Measurements from ENCODE around the gene CBFA2T2. TPM values are rescaled to one million over a fixed set of nuclear protein-coding genes. Genes with fewer than 3 reads are reported as not detected.
A peak's percentile ranks its signal among the peaks of the same experiment; 100 is the strongest.
"Not testable (repeated sequence)": the region's sequence is repeated elsewhere in the genome, so short reads cannot be mapped to it uniquely, and the experiment has no call there.

The CBFA2T2 gene
- total RNA-seq, 2 donors from 2014 or later: 20.9 to 23.8 TPM

DNA sequence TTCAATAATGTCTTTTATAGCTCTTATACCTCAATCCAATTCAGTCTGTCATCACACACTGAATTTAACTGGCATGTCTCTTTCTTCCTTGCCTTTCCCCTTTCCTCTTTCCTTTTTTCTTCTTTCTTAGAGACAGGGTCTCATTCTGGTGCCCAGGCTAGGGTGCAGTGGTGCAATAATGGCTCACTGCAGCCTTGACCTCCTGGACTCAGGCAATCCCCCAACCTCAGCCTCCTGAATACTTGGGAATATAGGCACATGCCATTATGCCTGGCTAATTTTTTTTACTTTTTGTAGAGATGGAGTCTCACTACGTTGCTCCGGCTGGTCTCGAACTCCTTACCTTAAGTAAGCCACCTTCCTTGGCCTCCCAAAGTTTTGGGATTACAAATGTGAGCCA is 65.9 kb downstream of the CBFA2T2 start:
- no peak for DNase-seq
- no peaks in the 10 kb centered on the region for H3K4me1 ChIP-seq
- H3K36me3 ChIP-seq: no peaks in the 10 kb centered on the region
- TF ChIP-seq CTCF (IDR thresholded peaks at IDR 0.05): no peak
- intact Hi-C loops (cut with DNase I): no loop called here
- H3K27me3 ChIP-seq: no peaks in the 10 kb centered on the region
- no peak overlapping the region for H3K4me3 ChIP-seq
- no peaks in the 10 kb centered on the region for H3K9me3 ChIP-seq
- peak overlapping the region; percentile 48 for H3K27ac ChIP-seq
- no peak overlapping the region for H3K9ac ChIP-seq (ENCODE audit: low read depth in 2 of 2, low read length in 2 of 2)

GRCh38 chr20:33556246-33556645 is 66.3 kb downstream of the CBFA2T2 start:
- intact Hi-C loops (cut with DNase I): no loop called here
- Histone ChIP-seq H3K4me1 (no peaks in the 10 kb centered on the region), H3K36me3 (no peaks in the 10 kb centered on the region), H3K4me3 (no peak overlapping the region), H3K9ac (ENCODE audit: low read depth in 2 of 2, low read length in 2 of 2) (no peak overlapping the region), H3K27me3 (no peaks in the 10 kb centered on the region), H3K27ac (no peak overlapping the region), H3K9me3 (no peaks in the 10 kb centered on the region)
- TF ChIP-seq CTCF (IDR thresholded peaks at IDR 0.05): no peak
- DNase-seq: no peak

DNA sequence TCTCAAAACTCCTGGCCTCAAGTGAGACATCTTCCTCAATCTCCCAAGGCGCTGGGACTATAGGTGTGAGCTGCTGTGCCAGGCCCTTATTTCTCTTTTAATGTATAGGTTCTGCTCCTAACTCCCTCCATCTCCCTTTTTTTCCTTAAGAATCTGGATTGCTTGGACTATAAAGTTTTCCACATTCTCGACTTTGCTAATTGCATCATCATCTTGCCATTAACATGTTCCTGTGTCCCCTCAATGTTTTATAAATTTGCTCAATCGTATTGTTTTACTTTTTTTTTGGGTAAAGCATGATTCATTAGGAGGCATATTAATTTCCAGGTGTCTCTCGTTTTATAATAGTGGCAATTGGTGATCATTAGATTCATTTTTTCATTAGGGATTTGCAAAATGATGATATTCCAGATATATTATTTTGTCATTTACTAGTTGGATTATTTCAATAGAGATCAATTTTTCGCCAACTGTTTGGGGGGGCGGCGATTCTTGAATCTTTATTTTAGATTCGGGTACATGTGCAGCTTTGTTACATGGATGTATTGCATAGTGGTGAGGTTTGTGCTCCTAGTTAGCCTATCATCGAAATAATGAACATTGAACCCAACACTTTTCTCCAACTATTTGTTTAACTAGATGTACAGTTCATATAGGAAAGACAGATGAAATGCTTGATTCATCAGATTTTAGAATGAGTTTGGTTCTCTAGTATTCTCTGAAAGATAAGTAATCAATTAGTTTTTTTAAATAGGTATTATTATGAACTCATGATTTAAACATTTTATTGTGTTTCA is 68.7 kb downstream of the CBFA2T2 start:
- intact Hi-C loops (cut with DNase I): no loop called here
- no peaks in the 10 kb centered on the region for H3K9me3 ChIP-seq
- no peak for DNase-seq
- H3K36me3 ChIP-seq: no peaks in the 10 kb centered on the region
- H3K27me3 ChIP-seq: no peaks in the 10 kb centered on the region
- H3K9ac ChIP-seq (ENCODE audit: low read depth in 2 of 2, low read length in 2 of 2): no peak overlapping the region
- TF ChIP-seq CTCF (IDR thresholded peaks at IDR 0.05): no peak
- no peak overlapping the region for H3K27ac ChIP-seq
- no peaks in the 10 kb centered on the region for H3K4me1 ChIP-seq
- no peak overlapping the region for H3K4me3 ChIP-seq

DNA sequence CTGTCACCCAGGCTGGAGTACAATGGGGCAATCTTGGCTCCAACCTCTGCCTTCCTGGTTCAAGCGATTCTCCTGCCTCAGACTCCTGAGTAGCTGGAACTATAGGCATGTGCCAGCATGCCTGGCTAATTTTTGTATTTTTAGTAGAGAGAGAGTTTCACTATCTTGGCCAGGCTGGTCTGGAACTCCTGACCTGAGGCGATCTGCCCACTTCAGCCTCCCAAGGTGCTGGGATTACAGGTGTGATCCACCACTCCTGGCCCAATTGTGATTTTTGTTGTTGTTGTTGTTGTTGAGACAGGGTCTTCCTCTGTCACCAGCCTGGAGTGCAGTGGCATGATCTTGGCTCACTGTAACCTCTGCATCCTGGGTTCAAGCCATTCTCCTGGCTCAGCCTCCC is 69.3 kb downstream of the CBFA2T2 start:
- intact Hi-C loops (cut with DNase I): no loop called here
- Histone ChIP-seq H3K36me3 (no peaks in the 10 kb centered on the region), H3K9me3 (no peaks in the 10 kb centered on the region), H3K9ac (ENCODE audit: low read depth in 2 of 2, low read length in 2 of 2) (no peak overlapping the region), H3K4me1 (no peaks in the 10 kb centered on the region), H3K27ac (no peak overlapping the region), H3K4me3 (no peak overlapping the region), H3K27me3 (no peaks in the 10 kb centered on the region)
- no peak for DNase-seq
- no peak for TF ChIP-seq CTCF (IDR thresholded peaks at IDR 0.05)

DNA sequence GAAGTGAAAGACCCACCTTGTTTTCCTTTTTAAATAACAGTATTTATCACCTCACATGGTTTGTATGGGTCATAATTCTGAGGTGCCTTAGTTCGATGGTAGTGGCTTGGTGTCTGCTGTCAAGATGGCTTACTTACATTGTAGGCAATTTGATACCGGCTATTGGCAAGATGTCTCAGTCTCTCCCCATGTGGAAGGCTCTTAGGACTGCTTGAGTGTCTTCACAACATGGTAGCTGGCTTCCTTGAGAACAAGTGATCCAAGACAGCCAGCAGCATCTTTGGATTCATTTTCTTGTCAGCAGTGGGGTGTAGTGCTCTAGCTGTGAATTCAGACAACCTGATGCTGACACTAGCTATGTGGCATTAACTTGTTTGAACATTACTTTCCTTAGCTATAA is 70.1 kb downstream of the CBFA2T2 start:
- no peaks in the 10 kb centered on the region for H3K9me3 ChIP-seq
- H3K4me1 ChIP-seq: no peaks in the 10 kb centered on the region
- DNase-seq: no peak
- H3K36me3 ChIP-seq: no peaks in the 10 kb centered on the region
- peak overlapping the region in 1 of 2 donors; percentile 26 for H3K9ac ChIP-seq (ENCODE audit: low read depth in 2 of 2, low read length in 2 of 2)
- intact Hi-C loops (cut with DNase I): no loop called here
- H3K4me3 ChIP-seq: no peak overlapping the region
- no peak for TF ChIP-seq CTCF (IDR thresholded peaks at IDR 0.05)
- no peak overlapping the region for H3K27ac ChIP-seq
- no peaks in the 10 kb centered on the region for H3K27me3 ChIP-seq

- H3K36me3 ChIP-seq; intact Hi-C loops (cut with DNase I); H3K4me1 ChIP-seq; H3K9me3 ChIP-seq; H3K9ac ChIP-seq (ENCODE audit: low read depth in 2 of 2, low read length in 2 of 2); H3K27ac ChIP-seq; H3K4me3 ChIP-seq; DNase-seq; H3K27me3 ChIP-seq: not testable (repeated sequence)
Observed at GRCh38 chr20:33561053-33561452, 71.2 kb downstream of the CBFA2T2 start.

Data from colonic mucosa (tissue), 4 donors.